Hepatocyte (in vitro differentiated cells): ENCODE data around the gene IGFBPL1.

Experiments
- EZH2 ChIP-seq: fragments of 200-600 bp; sonication (generic); IDR thresholded peaks from 2 replicates; pipeline ENCODE4 v1.6.1; 2016; ENCODE audit warnings: antibody characterized with exemption, mild to moderate bottlenecking, borderline replicate concordance
- EZH2phosphoT487 ChIP-seq: fragments of 200-600 bp; sonication (generic); IDR thresholded peaks from one replicate; pipeline ENCODE4 v1.6.1; 2018; ENCODE audit warnings: antibody characterized with exemption, mild to moderate bottlenecking, low read depth, moderate library complexity; ENCODE audit not compliant: unreplicated experiment, severe bottlenecking
- TF ChIP-seq, protein P1 (sequence below): fragments of 200-600 bp; sonication (generic); IDR thresholded peaks from 2 replicates; pipeline ENCODE4 v1.5.1; 2016; ENCODE audit warnings: antibody characterized with exemption, mild to moderate bottlenecking; ENCODE audit not compliant: poor library complexity

DNA sequence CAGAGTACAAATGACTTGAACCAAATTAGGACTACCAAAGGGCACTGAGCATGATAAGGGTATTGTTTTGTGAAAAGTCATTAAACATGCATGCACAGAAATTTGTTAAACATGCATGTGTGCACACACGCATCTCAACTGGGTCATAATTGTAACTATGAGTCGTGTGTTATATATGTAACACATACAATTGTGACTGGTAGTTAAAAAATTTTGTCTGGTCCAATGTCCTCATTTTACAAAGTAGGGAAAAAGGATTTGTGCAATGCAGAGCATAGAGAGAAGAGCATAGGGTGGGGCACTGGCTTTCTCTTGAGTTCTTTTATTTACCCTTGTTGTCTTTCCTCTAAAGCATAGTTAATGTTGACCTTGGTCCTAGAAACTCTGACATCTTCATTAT lies 19.3 kb upstream of the IGFBPL1 start:
- TF ChIP-seq, protein P1, sequence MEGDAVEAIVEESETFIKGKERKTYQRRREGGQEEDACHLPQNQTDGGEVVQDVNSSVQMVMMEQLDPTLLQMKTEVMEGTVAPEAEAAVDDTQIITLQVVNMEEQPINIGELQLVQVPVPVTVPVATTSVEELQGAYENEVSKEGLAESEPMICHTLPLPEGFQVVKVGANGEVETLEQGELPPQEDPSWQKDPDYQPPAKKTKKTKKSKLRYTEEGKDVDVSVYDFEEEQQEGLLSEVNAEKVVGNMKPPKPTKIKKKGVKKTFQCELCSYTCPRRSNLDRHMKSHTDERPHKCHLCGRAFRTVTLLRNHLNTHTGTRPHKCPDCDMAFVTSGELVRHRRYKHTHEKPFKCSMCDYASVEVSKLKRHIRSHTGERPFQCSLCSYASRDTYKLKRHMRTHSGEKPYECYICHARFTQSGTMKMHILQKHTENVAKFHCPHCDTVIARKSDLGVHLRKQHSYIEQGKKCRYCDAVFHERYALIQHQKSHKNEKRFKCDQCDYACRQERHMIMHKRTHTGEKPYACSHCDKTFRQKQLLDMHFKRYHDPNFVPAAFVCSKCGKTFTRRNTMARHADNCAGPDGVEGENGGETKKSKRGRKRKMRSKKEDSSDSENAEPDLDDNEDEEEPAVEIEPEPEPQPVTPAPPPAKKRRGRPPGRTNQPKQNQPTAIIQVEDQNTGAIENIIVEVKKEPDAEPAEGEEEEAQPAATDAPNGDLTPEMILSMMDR, result no peak
- TF ChIP-seq EZH2, result no peak
- no peak for TF ChIP-seq EZH2phosphoT487
